HepG2 (cell line): ENCODE measurements around the gene SPSB1.

Source experiments
- ARNT ChIP-seq: fragments of 450-650 bp; IDR thresholded peaks from 2 replicates; pipeline ENCODE4 v1.6.1; 2017
- CREB1 ChIP-seq, 2 experiments: fragments of 450-650 bp in 1 of 2; IDR thresholded peaks; 2 replicates each; pipeline ENCODE4 v1.6.1; 2016 to 2017; ENCODE audit warnings: control low read depth in 1 of 2, mild to moderate bottlenecking in 1 of 2, missing compliant biosample characterization in 1 of 2, missing genetic modification characterization in 1 of 2
- CTCF ChIP-seq: sonication (generic); formaldehyde crosslinking; IDR thresholded peaks from 2 replicates; pipeline ENCODE4 v1.5.0; 2020; ENCODE audit warnings: mild to moderate bottlenecking, missing genetic modification reagents, moderate library complexity
- HNRNPK ChIP-seq: fragments of 200-400 bp; formaldehyde crosslinking; IDR thresholded peaks from 2 replicates; pipeline ENCODE4 v1.6.1; 2018; ENCODE audit warnings: low read length, low read depth, moderate library complexity, mild to moderate bottlenecking; ENCODE audit not compliant: poor library complexity, severe bottlenecking
- YY1 ChIP-seq: IDR thresholded peaks from 2 replicates; pipeline ENCODE4 v1.6.1; 2011; ENCODE audit warnings: low read length, low read depth, moderate library complexity, mild to moderate bottlenecking; ENCODE audit not compliant: insufficient read depth, insufficient replicate concordance
- ZNF781 ChIP-seq: sonication (generic); formaldehyde crosslinking; IDR thresholded peaks from 2 replicates; pipeline ENCODE4 v1.5.1; 2020; ENCODE audit warnings: borderline replicate concordance, mild to moderate bottlenecking, missing genetic modification reagents; ENCODE audit errors: not compliant biosample characterization
- TF ChIP-seq, protein P1 (sequence below), 2 experiments: sonication (generic) in 1 of 2; formaldehyde crosslinking in 1 of 2; IDR thresholded peaks; 2 replicates each; pipeline versions ENCODE4 v1.6.1 to v1.9.0; 2014 to 2022; ENCODE audit warnings: antibody characterized with exemption in 1 of 2, borderline replicate concordance in 1 of 2, inconsistent platforms in 1 of 2, low read depth in 1 of 2, missing genetic modification reagents in 1 of 2
- TF ChIP-seq, protein P2 (sequence below): sonication (generic); formaldehyde crosslinking; IDR thresholded peaks from one replicate; pipeline ENCODE4 v1.5.1; 2020; ENCODE audit warnings: mild to moderate bottlenecking, missing genetic modification reagents; ENCODE audit errors: not compliant biosample characterization

DNA sequence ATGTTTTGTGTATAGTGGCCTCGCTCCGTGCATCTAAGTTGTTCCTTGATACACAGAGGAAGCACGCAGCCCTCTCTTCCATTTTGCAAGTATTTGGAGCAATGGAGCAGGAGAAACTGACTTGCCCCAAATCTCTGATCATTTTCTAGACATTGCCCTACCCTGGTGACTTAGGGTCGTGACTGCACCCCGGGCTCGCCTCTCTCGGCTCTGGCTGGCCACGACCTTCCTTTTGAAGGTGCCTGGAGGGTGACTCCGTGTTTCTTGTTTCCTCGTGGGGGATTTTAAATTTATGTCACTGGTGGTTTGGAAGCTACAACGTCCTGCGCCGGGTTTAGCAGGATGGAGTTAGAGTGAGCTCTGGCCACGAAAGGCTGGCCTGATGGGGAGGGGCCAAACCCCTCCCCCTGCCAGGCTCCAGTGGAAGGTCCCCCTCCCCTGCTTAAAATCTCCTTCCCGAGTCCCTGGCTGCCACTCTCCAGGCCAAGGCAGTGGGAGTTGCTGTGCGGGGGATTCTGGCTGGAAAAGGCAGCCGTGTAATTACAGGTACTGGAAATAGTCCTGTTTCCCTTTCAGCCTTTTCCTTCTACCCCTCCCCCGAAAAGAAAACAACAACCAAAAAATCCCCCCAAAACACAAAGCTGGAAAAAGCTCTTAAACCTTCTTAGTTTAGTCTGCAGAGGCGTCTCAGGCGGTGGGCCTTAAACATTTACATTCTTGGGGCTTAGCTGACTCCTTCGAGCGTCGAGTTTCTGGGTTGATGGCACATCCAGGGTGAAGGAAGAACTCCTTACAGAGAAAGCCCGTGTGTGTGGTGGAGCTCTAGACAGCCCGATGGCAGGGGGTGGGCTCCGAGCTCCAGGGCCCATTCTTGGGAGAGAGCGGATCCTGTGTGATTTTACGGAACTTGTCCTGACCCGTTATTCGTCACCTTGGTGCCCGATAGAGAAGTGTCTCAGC is 28.1 kb downstream of the SPSB1 start:
- TF ChIP-seq, protein P1, sequence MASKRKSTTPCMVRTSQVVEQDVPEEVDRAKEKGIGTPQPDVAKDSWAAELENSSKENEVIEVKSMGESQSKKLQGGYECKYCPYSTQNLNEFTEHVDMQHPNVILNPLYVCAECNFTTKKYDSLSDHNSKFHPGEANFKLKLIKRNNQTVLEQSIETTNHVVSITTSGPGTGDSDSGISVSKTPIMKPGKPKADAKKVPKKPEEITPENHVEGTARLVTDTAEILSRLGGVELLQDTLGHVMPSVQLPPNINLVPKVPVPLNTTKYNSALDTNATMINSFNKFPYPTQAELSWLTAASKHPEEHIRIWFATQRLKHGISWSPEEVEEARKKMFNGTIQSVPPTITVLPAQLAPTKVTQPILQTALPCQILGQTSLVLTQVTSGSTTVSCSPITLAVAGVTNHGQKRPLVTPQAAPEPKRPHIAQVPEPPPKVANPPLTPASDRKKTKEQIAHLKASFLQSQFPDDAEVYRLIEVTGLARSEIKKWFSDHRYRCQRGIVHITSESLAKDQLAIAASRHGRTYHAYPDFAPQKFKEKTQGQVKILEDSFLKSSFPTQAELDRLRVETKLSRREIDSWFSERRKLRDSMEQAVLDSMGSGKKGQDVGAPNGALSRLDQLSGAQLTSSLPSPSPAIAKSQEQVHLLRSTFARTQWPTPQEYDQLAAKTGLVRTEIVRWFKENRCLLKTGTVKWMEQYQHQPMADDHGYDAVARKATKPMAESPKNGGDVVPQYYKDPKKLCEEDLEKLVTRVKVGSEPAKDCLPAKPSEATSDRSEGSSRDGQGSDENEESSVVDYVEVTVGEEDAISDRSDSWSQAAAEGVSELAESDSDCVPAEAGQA (IDR thresholded peaks at IDR 0.05; ENCODE audit: low read depth), result no peak
- TF ChIP-seq, protein P1 (CRISPR knock-in tag; IDR thresholded peaks at IDR 0.05; ENCODE audit: borderline replicate concordance), result no peak
- TF ChIP-seq CTCF (CRISPR knock-in tag) (no peak), HNRNPK (no peak), YY1 (no peak), ZNF781 (no peak), CREB1 (IDR thresholded peaks at IDR 0.05) (no peak), CREB1 (CRISPR knock-in tag; IDR thresholded peaks at IDR 0.05) (no peak), ARNT (no peak)
- TF ChIP-seq, protein P2, sequence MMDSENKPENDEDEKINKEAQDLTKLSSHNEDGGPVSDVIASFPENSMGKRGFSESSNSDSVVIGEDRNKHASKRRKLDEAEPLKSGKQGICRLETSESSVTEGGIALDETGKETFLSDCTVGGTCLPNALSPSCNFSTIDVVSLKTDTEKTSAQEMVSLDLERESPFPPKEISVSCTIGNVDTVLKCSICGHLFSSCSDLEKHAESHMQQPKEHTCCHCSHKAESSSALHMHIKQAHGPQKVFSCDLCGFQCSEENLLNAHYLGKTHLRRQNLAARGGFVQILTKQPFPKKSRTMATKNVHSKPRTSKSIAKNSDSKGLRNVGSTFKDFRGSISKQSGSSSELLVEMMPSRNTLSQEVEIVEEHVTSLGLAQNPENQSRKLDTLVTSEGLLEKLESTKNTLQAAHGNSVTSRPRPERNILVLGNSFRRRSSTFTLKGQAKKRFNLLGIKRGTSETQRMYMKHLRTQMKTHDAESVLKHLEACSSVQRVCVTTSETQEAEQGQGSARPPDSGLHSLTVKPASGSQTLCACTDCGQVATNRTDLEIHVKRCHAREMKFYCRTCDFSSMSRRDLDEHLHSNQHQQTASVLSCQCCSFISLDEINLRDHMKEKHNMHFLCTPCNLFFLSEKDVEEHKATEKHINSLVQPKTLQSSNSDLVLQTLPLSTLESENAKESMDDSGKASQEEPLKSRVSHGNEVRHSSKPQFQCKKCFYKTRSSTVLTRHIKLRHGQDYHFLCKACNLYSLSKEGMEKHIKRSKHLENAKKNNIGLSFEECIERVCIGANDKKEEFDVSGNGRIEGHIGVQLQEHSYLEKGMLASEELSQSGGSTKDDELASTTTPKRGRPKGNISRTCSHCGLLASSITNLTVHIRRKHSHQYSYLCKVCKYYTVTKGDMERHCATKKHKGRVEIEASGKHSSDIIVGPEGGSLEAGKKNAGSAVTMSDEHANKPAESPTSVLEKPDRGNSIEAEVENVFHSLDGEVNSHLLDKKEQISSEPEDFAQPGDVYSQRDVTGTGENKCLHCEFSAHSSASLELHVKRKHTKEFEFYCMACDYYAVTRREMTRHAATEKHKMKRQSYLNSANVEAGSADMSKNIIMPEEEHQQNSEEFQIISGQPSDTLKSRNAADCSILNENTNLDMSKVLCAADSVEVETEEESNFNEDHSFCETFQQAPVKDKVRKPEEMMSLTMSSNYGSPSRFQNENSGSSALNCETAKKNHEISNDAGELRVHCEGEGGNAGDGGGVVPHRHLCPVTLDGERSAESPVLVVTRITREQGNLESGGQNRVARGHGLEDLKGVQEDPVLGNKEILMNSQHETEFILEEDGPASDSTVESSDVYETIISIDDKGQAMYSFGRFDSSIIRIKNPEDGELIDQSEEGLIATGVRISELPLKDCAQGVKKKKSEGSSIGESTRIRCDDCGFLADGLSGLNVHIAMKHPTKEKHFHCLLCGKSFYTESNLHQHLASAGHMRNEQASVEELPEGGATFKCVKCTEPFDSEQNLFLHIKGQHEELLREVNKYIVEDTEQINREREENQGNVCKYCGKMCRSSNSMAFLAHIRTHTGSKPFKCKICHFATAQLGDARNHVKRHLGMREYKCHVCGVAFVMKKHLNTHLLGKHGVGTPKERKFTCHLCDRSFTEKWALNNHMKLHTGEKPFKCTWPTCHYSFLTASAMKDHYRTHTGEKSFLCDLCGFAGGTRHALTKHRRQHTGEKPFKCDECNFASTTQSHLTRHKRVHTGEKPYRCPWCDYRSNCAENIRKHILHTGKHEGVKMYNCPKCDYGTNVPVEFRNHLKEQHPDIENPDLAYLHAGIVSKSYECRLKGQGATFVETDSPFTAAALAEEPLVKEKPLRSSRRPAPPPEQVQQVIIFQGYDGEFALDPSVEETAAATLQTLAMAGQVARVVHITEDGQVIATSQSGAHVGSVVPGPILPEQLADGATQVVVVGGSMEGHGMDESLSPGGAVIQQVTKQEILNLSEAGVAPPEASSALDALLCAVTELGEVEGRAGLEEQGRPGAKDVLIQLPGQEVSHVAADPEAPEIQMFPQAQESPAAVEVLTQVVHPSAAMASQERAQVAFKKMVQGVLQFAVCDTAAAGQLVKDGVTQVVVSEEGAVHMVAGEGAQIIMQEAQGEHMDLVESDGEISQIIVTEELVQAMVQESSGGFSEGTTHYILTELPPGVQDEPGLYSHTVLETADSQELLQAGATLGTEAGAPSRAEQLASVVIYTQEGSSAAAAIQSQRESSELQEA (CRISPR knock-in tag), result no peak
